HEK293 (cell line): ENCODE measurements around the gene GMDS.
A peak's percentile ranks its signal among the peaks of the same experiment; 100 is the strongest.

Experiments
- FEZF1 ChIP-seq: fragments of 450-650 bp; formaldehyde crosslinking; IDR thresholded peaks from 2 replicates; pipeline ENCODE4 v1.5.1; 2016; ENCODE audit warnings: missing biosample characterization, missing genetic modification characterization
- GFI1B ChIP-seq: fragments of 450-650 bp; formaldehyde crosslinking; IDR thresholded peaks from 2 replicates; pipeline ENCODE4 v1.5.1; 2016; ENCODE audit warnings: missing biosample characterization, missing genetic modification characterization
- IKZF3 ChIP-seq: fragments of 450-650 bp; IDR thresholded peaks from 2 replicates; pipeline ENCODE4 v1.5.0; 2018; ENCODE audit warnings: missing biosample characterization, mild to moderate bottlenecking, missing genetic modification characterization, moderate library complexity
- INSM2 ChIP-seq: fragments of 450-650 bp; formaldehyde crosslinking; IDR thresholded peaks from 2 replicates; pipeline ENCODE4 v1.5.1; 2016; ENCODE audit warnings: missing biosample characterization, missing genetic modification characterization
- KLF8 ChIP-seq: fragments of 450-650 bp; formaldehyde crosslinking; IDR thresholded peaks from 2 replicates; pipeline ENCODE4 v1.5.1; 2016; ENCODE audit warnings: missing biosample characterization, missing genetic modification characterization
- MZF1 ChIP-seq: fragments of 450-650 bp; formaldehyde crosslinking; IDR thresholded peaks from 2 replicates; pipeline ENCODE4 v1.5.1; 2017; ENCODE audit warnings: missing biosample characterization, missing genetic modification characterization, borderline replicate concordance
- PRDM4 ChIP-seq: fragments of 450-650 bp; formaldehyde crosslinking; IDR thresholded peaks from 2 replicates; pipeline ENCODE4 v1.5.1; 2017; ENCODE audit warnings: missing biosample characterization, missing genetic modification characterization
- SP2 ChIP-seq: fragments of 450-650 bp; formaldehyde crosslinking; IDR thresholded peaks from 2 replicates; pipeline ENCODE4 v1.5.1; 2016; ENCODE audit warnings: missing biosample characterization, missing genetic modification characterization
- TCF7L2 ChIP-seq: IDR thresholded peaks from 2 replicates; pipeline ENCODE4 v1.6.1; 2011; ENCODE audit warnings: low read depth, mild to moderate bottlenecking, inconsistent platforms, low read length, moderate library complexity, borderline replicate concordance
- TRIM28 ChIP-seq: IDR thresholded peaks from 2 replicates; pipeline ENCODE4 v1.6.1; 2011; ENCODE audit warnings: low read length, control low read depth, borderline replicate concordance
- ZBTB17 ChIP-seq: fragments of 450-650 bp; formaldehyde crosslinking; IDR thresholded peaks from 2 replicates; pipeline ENCODE4 v1.5.1; 2016; ENCODE audit warnings: missing biosample characterization, missing genetic modification characterization
- ZBTB44 ChIP-seq: fragments of 450-650 bp; IDR thresholded peaks from 2 replicates; pipeline ENCODE4 v1.5.1; 2018; ENCODE audit warnings: missing biosample characterization, mild to moderate bottlenecking, missing genetic modification characterization
- ZNF138 ChIP-seq: fragments of 450-650 bp; formaldehyde crosslinking; IDR thresholded peaks from 2 replicates; pipeline ENCODE4 v1.5.1; 2016; ENCODE audit warnings: missing biosample characterization, missing genetic modification characterization, borderline replicate concordance
- ZNF157 ChIP-seq: fragments of 450-650 bp; formaldehyde crosslinking; IDR thresholded peaks from 2 replicates; pipeline ENCODE4 v1.5.1; 2016; ENCODE audit warnings: missing biosample characterization, missing genetic modification characterization
- ZNF214 ChIP-seq: fragments of 450-650 bp; formaldehyde crosslinking; IDR thresholded peaks from 2 replicates; pipeline ENCODE4 v1.5.1; 2017; ENCODE audit warnings: missing biosample characterization, mild to moderate bottlenecking, missing genetic modification characterization, borderline replicate concordance
- ZNF23 ChIP-seq: fragments of 450-650 bp; formaldehyde crosslinking; IDR thresholded peaks from 2 replicates; pipeline ENCODE4 v1.5.1; 2016; ENCODE audit warnings: missing biosample characterization, missing genetic modification characterization, borderline replicate concordance
- ZNF24 ChIP-seq: fragments of 450-650 bp; formaldehyde crosslinking; IDR thresholded peaks from 2 replicates; pipeline ENCODE4 v1.5.1; 2016; ENCODE audit warnings: missing biosample characterization, missing genetic modification characterization
- ZNF280D ChIP-seq: fragments of 450-650 bp; formaldehyde crosslinking; IDR thresholded peaks from 2 replicates; pipeline ENCODE4 v1.5.1; 2016; ENCODE audit warnings: missing biosample characterization, missing genetic modification characterization
- ZNF350 ChIP-seq: fragments of 450-650 bp; formaldehyde crosslinking; IDR thresholded peaks from 2 replicates; pipeline ENCODE4 v1.5.0; 2017; ENCODE audit warnings: missing biosample characterization, mild to moderate bottlenecking, missing genetic modification characterization
- ZNF366 ChIP-seq: fragments of 450-650 bp; formaldehyde crosslinking; conservative IDR thresholded peaks from 2 replicates; pipeline ENCODE4 v1.5.1; 2016; ENCODE audit warnings: missing biosample characterization, missing genetic modification characterization
- ZNF398 ChIP-seq: fragments of 450-650 bp; formaldehyde crosslinking; IDR thresholded peaks from 2 replicates; pipeline ENCODE4 v1.5.1; 2017; ENCODE audit warnings: missing biosample characterization, missing genetic modification characterization
- ZNF624 ChIP-seq: fragments of 450-650 bp; formaldehyde crosslinking; IDR thresholded peaks from 2 replicates; pipeline ENCODE4 v1.5.1; 2017; ENCODE audit warnings: missing biosample characterization, missing genetic modification characterization
- ZNF645 ChIP-seq: fragments of 450-650 bp; formaldehyde crosslinking; IDR thresholded peaks from 2 replicates; pipeline ENCODE4; 2016; ENCODE audit warnings: missing biosample characterization, missing genetic modification characterization
- ZNF707 ChIP-seq: fragments of 450-650 bp; formaldehyde crosslinking; IDR thresholded peaks from 2 replicates; pipeline ENCODE4 v1.5.1; 2016; ENCODE audit warnings: missing biosample characterization, missing genetic modification characterization
- ZNF843 ChIP-seq: fragments of 450-650 bp; formaldehyde crosslinking; IDR thresholded peaks from 2 replicates; pipeline ENCODE4 v1.5.1; 2016; ENCODE audit warnings: missing biosample characterization, missing genetic modification characterization
- ZSCAN16 ChIP-seq: fragments of 450-650 bp; formaldehyde crosslinking; IDR thresholded peaks from 2 replicates; pipeline ENCODE4 v1.5.1; 2016; ENCODE audit warnings: missing biosample characterization, missing genetic modification characterization
- ZXDB ChIP-seq: fragments of 450-650 bp; formaldehyde crosslinking; IDR thresholded peaks from 2 replicates; pipeline ENCODE4 v1.5.1; 2016; ENCODE audit warnings: missing biosample characterization, missing genetic modification characterization
- TF ChIP-seq, protein P1 (sequence below): IDR thresholded peaks from 2 replicates; pipeline ENCODE4 v1.6.1; 2011; ENCODE audit warnings: mild to moderate bottlenecking, low read depth, low read length, borderline replicate concordance

The GMDS gene

GRCh38 chr6:1679688-1680068 lies 565.7 kb downstream of the GMDS start (continued):
- 0 out of 2 replicates have a peak, but pooled peaks have one; percentile 29 for TF ChIP-seq ZNF24 (tag by site-specific recombination)
- no peak for TF ChIP-seq TRIM28
- peak; percentile 43; the same call in 1 of the 2 replicates for TF ChIP-seq ZBTB44 (tag by site-specific recombination)
- TF ChIP-seq PRDM4, result peak; percentile 79
- TF ChIP-seq ZNF366 (tag by site-specific recombination), result peak; percentile 84
- no peak for TF ChIP-seq SP2
- no peak for TF ChIP-seq ZNF707 (tag by site-specific recombination)
- TF ChIP-seq ZNF23 (tag by site-specific recombination), result no peak
- TF ChIP-seq TCF7L2, result peak; percentile 69; the same call in 1 of the 2 replicates
- TF ChIP-seq IKZF3 (tag by site-specific recombination), result peak; percentile 74; the same call in 1 of the 2 replicates
- no peak for TF ChIP-seq ZNF350 (tag by site-specific recombination)
- TF ChIP-seq MZF1 (tag by site-specific recombination), result no peak
- TF ChIP-seq ZNF645 (tag by site-specific recombination), result no peak
- peak; percentile 92 for TF ChIP-seq ZNF843 (tag by site-specific recombination)
- peak; percentile 86 for TF ChIP-seq ZSCAN16 (tag by site-specific recombination)
- peak; percentile 95 for TF ChIP-seq GFI1B (tag by site-specific recombination)
- TF ChIP-seq ZNF157 (tag by site-specific recombination), result no peak
- peak; percentile 89 for TF ChIP-seq ZXDB (tag by site-specific recombination)
- no peak for TF ChIP-seq ZNF214 (tag by site-specific recombination)
- TF ChIP-seq ZBTB17 (tag by site-specific recombination), result peak; percentile 13; the same call in 1 of the 2 replicates
- TF ChIP-seq INSM2 (tag by site-specific recombination), result 0 out of 2 replicates have a peak, but pooled peaks have one; percentile 56
- no peak for TF ChIP-seq ZNF280D (tag by site-specific recombination)
- peak; percentile 68 for TF ChIP-seq KLF8 (tag by site-specific recombination)
- TF ChIP-seq ZNF138 (tag by site-specific recombination), result no peak
- no peak for TF ChIP-seq ZNF624 (tag by site-specific recombination)
- peak; percentile 91 for TF ChIP-seq FEZF1
- TF ChIP-seq, protein P1, sequence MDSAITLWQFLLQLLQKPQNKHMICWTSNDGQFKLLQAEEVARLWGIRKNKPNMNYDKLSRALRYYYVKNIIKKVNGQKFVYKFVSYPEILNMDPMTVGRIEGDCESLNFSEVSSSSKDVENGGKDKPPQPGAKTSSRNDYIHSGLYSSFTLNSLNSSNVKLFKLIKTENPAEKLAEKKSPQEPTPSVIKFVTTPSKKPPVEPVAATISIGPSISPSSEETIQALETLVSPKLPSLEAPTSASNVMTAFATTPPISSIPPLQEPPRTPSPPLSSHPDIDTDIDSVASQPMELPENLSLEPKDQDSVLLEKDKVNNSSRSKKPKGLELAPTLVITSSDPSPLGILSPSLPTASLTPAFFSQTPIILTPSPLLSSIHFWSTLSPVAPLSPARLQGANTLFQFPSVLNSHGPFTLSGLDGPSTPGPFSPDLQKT, result no peak
- TF ChIP-seq ZNF398, result no peak
